ENCODE data around the gene NAA80. TPM values are rescaled to one million over a fixed set of nuclear protein-coding genes. Genes with fewer than 3 reads are reported as not detected.

The NAA80 gene
- total and polyA plus RNA-seq, 2 of the 13 experiments (the other 11 are each of a cell fraction or from before 2014, with no cell fraction given), result 3.4 to 8.7 TPM

DNA sequence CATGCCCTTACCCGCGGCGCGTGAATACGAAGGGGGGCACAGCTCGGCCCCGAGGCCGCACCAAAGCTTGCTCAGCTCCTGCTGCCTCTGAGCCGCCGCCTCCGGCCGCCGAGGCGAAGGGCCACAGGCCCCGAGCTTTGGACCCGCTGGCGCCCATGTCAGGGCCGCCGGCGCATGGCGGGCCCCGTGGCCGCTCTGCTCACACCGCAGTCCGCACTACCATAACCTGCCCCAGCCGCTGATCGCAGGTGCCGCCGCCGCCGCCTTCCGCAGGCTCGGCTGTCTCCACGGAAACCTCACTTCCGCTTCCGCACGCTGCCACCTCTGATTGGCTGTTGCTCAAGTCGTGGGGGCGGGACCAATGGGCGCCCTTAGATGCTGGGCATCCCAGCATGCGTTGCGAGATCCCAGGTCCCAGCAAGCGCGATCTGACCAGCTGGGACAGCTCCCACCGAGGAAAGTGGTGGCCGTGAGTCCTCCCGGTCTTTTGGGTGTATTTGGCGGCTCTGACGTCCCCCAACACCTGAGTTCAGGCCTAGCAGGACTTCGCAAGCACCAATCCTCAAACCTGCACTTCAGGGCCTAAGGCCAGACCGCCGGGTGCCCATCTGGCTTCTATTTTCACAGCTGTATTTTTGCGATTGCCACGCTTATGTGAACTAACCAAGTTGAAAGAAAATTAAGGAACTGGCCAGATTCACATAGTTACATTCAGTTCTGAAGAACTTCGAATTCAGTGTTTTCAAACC lies 28.9 kb upstream of the NAA80 start, which contains the start of gene TUSC2 (continued):
- TF ChIP-seq SKIL (CRISPR knock-in tag; IDR thresholded peaks at IDR 0.05; ENCODE audit: borderline replicate concordance), result no peak
- TF ChIP-seq, protein P1, sequence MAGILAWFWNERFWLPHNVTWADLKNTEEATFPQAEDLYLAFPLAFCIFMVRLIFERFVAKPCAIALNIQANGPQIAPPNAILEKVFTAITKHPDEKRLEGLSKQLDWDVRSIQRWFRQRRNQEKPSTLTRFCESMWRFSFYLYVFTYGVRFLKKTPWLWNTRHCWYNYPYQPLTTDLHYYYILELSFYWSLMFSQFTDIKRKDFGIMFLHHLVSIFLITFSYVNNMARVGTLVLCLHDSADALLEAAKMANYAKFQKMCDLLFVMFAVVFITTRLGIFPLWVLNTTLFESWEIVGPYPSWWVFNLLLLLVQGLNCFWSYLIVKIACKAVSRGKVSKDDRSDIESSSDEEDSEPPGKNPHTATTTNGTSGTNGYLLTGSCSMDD (CRISPR knock-in tag; IDR thresholded peaks at IDR 0.05), result no peak
- no peak for TF ChIP-seq NFE2L1 (CRISPR knock-in tag; IDR thresholded peaks at IDR 0.05; ENCODE audit: borderline replicate concordance)
- no peak for TF ChIP-seq ADNP (CRISPR knock-in tag; IDR thresholded peaks at IDR 0.05)
- peak; percentile 99 for TF ChIP-seq GABPB1 (CRISPR knock-in tag; IDR thresholded peaks at IDR 0.05)
- no peak for TF ChIP-seq SATB2 (CRISPR knock-in tag; IDR thresholded peaks at IDR 0.05)
- TF ChIP-seq KDM5B (CRISPR knock-in tag; IDR thresholded peaks at IDR 0.05; ENCODE audit: borderline replicate concordance), result peak; percentile 81; the same call in 1 of the 2 replicates
- no peak for TF ChIP-seq ZNF652 (CRISPR knock-in tag; IDR thresholded peaks at IDR 0.05; ENCODE audit: borderline replicate concordance, low read depth)
- TF ChIP-seq DNMT1 (CRISPR knock-in tag; IDR thresholded peaks at IDR 0.05), result no peak
- no peak for TF ChIP-seq ATF7 (IDR thresholded peaks at IDR 0.05)
- TF ChIP-seq ATF7 (CRISPR knock-in tag; IDR thresholded peaks at IDR 0.05), result no peak
- no peak for TF ChIP-seq HIVEP1 (CRISPR knock-in tag; IDR thresholded peaks at IDR 0.05)
- peak; percentile 88 for TF ChIP-seq YEATS2 (CRISPR knock-in tag; IDR thresholded peaks at IDR 0.05; ENCODE audit: borderline replicate concordance)
- TF ChIP-seq ZNF7 (CRISPR knock-in tag; IDR thresholded peaks at IDR 0.05), result no peak
- TF ChIP-seq GMEB2 (CRISPR knock-in tag; IDR thresholded peaks at IDR 0.05; ENCODE audit: low read depth), result no peak
- no peak for TF ChIP-seq ZFYVE20 (CRISPR knock-in tag; IDR thresholded peaks at IDR 0.05; ENCODE audit: borderline replicate concordance, low read depth)
- TF ChIP-seq EEA1 (CRISPR knock-in tag; IDR thresholded peaks at IDR 0.05; ENCODE audit: borderline replicate concordance), result 0 out of 2 replicates have a peak, but pooled peaks have one; percentile 32
- TF ChIP-seq ZNF30 (CRISPR knock-in tag; IDR thresholded peaks at IDR 0.05), result no peak
- peak; percentile 81; the same call in 1 of the 2 replicates for TF ChIP-seq GMEB1 (CRISPR knock-in tag; IDR thresholded peaks at IDR 0.05; ENCODE audit: borderline replicate concordance)
- no peak for TF ChIP-seq KLF9 (CRISPR knock-in tag; IDR thresholded peaks at IDR 0.05; ENCODE audit: low read depth)
- no peak for TF ChIP-seq ZNF468 (CRISPR knock-in tag; IDR thresholded peaks at IDR 0.05)
- TF ChIP-seq SKI (IDR thresholded peaks at IDR 0.05; ENCODE audit: partially characterized antibody), result peak; percentile 20
- peak; percentile 72 for TF ChIP-seq ZFX (CRISPR knock-in tag; IDR thresholded peaks at IDR 0.05; ENCODE audit: low read depth)
